HepG2 (cell line): Measurements from ENCODE around the gene BCL2L2. TPM values are rescaled to one million over a fixed set of nuclear protein-coding genes. Genes with fewer than 3 reads are reported as not detected.

Experiments used
- ATF3 ChIP-seq: sonication (generic); formaldehyde crosslinking; IDR thresholded peaks from 2 replicates; pipeline ENCODE4 v1.4.0; 2020; ENCODE audit warnings: missing genetic modification reagents
- CERS6 ChIP-seq: sonication (generic); formaldehyde crosslinking; IDR thresholded peaks from 2 replicates; pipeline ENCODE4 v1.5.0; 2020; ENCODE audit warnings: missing genetic modification reagents
- ELK4 ChIP-seq: sonication (generic); formaldehyde crosslinking; IDR thresholded peaks from 2 replicates; pipeline ENCODE4 v1.9.0; 2021; ENCODE audit warnings: missing genetic modification reagents, borderline replicate concordance
- GRHL1 ChIP-seq: sonication (generic); formaldehyde crosslinking; conservative IDR thresholded peaks from 2 replicates; pipeline ENCODE4 v1.8.0; 2022; ENCODE audit warnings: missing genetic modification reagents
- MTA1 ChIP-seq: sonication (generic); formaldehyde crosslinking; IDR thresholded peaks from 2 replicates; pipeline ENCODE4 v1.4.0; 2020; ENCODE audit warnings: missing genetic modification reagents, mild to moderate bottlenecking, borderline replicate concordance
- YEATS2 ChIP-seq: sonication (generic); formaldehyde crosslinking; IDR thresholded peaks from 2 replicates; pipeline ENCODE4 v1.4.0; 2020; ENCODE audit warnings: missing genetic modification reagents, borderline replicate concordance
- ZFP37 ChIP-seq: sonication (generic); formaldehyde crosslinking; IDR thresholded peaks from 2 replicates; pipeline ENCODE4 v1.4.0; 2020; ENCODE audit warnings: missing genetic modification reagents, borderline replicate concordance
- ZNF605 ChIP-seq: sonication (generic); formaldehyde crosslinking; IDR thresholded peaks from 2 replicates; pipeline ENCODE4 v1.8.0; 2022; ENCODE audit warnings: mild to moderate bottlenecking, missing genetic modification reagents
- ZNF703 ChIP-seq: sonication (generic); formaldehyde crosslinking; IDR thresholded peaks from 2 replicates; pipeline ENCODE4 v1.5.1; 2020; ENCODE audit warnings: missing genetic modification reagents, mild to moderate bottlenecking, moderate library complexity, borderline replicate concordance
- ZNF790 ChIP-seq: sonication (generic); formaldehyde crosslinking; IDR thresholded peaks from 2 replicates; pipeline ENCODE4 v1.8.0; 2022; ENCODE audit warnings: missing genetic modification reagents, mild to moderate bottlenecking, borderline replicate concordance
- polyA plus RNA-seq, 8 experiments: library from polyadenylated mRNA; depleted of rRNA in 3 of 8; stranded (reverse) in 7 of 8; unstranded in 1 of 8; fragments of >200 nt; fragmentation: Illumina TruSeq in 4 of 8; extraction: Trizol in 4 of 8; gene quantifications; 2 replicates each; pipeline versions ENCODE4 v1.2.1 to v1.2.3, GENCODE V29; 2011 to 2016; ENCODE audit warnings: low read depth in 4 of 8, missing spikeins in 1 of 8, mixed read lengths in 1 of 8; ENCODE audit not compliant: insufficient read depth in 1 of 8
- total RNA-seq, 5 experiments: library from RNA; depleted of rRNA; stranded (reverse); fragments of >200 nt; fragmentation: Illumina TruSeq; extraction: Trizol; gene quantifications; 2 replicates each; pipeline ENCODE4 v1.2.3, GENCODE V29; 2016; ENCODE audit warnings: low read depth in 1 of 5
- TF ChIP-seq, protein P1 (sequence below): sonication (generic); formaldehyde crosslinking; IDR thresholded peaks from 2 replicates; pipeline ENCODE4 v1.4.0; 2020; ENCODE audit warnings: missing genetic modification reagents, mild to moderate bottlenecking, borderline replicate concordance
- TF ChIP-seq, protein P2 (sequence below), 2 experiments: fragments of 450-650 bp in 1 of 2; sonication (generic) in 1 of 2; formaldehyde crosslinking in 1 of 2; IDR thresholded peaks; 2 replicates each; pipeline versions ENCODE4 v1.6.1 to v1.8.0; 2016 to 2022; ENCODE audit warnings: antibody characterized with exemption in 1 of 2, mild to moderate bottlenecking in 1 of 2, missing genetic modification reagents in 1 of 2

The BCL2L2 gene
- total and polyA plus RNA-seq, 2 of the 13 experiments (the other 11 are each of a cell fraction or from before 2014, with no cell fraction given): 28.1 to 49.8 TPM

DNA sequence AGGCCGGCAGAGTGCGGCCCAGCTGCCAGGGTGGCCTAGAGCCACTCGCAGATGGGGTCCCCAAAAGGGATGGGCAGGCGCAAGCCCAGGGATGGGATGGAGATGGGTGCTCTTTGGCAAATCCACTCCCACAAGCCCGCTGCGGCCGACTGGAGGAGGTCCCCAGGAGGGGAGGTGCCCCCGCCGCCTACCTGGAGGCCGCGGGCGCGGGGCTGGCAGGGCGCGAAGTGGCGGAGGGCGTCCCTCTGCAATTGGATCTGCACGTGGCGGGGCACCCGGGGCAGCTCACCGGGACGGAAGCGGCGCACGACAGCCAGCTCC, 4.7 kb upstream of the BCL2L2 start (continued):
- TF ChIP-seq, protein P1, sequence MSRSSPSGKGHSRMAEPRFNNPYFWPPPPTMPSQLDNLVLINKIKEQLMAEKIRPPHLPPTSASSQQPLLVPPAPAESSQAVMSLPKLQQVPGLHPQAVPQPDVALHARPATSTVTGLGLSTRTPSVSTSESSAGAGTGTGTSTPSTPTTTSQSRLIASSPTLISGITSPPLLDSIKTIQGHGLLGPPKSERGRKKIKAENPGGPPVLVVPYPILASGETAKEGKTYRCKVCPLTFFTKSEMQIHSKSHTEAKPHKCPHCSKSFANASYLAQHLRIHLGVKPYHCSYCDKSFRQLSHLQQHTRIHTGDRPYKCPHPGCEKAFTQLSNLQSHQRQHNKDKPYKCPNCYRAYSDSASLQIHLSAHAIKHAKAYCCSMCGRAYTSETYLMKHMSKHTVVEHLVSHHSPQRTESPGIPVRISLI (CRISPR knock-in tag): peak; percentile 63; the same call in 1 of the 2 replicates
- peak; percentile 93; the same call in 1 of the 2 replicates for TF ChIP-seq ELK4 (CRISPR knock-in tag)
- TF ChIP-seq ZNF605 (CRISPR knock-in tag): peak; percentile 81
- TF ChIP-seq ZNF790: peak; percentile 99; the same call in 1 of the 2 replicates
- peak; percentile 98 for TF ChIP-seq ZFP37 (CRISPR knock-in tag)
- no peak for TF ChIP-seq ZNF703 (CRISPR knock-in tag)
- TF ChIP-seq GRHL1: no peak
- TF ChIP-seq, protein P2, sequence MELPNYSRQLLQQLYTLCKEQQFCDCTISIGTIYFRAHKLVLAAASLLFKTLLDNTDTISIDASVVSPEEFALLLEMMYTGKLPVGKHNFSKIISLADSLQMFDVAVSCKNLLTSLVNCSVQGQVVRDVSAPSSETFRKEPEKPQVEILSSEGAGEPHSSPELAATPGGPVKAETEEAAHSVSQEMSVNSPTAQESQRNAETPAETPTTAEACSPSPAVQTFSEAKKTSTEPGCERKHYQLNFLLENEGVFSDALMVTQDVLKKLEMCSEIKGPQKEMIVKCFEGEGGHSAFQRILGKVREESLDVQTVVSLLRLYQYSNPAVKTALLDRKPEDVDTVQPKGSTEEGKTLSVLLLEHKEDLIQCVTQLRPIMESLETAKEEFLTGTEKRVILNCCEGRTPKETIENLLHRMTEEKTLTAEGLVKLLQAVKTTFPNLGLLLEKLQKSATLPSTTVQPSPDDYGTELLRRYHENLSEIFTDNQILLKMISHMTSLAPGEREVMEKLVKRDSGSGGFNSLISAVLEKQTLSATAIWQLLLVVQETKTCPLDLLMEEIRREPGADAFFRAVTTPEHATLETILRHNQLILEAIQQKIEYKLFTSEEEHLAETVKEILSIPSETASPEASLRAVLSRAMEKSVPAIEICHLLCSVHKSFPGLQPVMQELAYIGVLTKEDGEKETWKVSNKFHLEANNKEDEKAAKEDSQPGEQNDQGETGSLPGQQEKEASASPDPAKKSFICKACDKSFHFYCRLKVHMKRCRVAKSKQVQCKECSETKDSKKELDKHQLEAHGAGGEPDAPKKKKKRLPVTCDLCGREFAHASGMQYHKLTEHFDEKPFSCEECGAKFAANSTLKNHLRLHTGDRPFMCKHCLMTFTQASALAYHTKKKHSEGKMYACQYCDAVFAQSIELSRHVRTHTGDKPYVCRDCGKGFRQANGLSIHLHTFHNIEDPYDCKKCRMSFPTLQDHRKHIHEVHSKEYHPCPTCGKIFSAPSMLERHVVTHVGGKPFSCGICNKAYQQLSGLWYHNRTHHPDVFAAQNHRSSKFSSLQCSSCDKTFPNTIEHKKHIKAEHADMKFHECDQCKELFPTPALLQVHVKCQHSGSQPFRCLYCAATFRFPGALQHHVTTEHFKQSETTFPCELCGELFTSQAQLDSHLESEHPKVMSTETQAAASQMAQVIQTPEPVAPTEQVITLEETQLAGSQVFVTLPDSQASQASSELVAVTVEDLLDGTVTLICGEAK (IDR thresholded peaks at IDR 0.05): no peak
- TF ChIP-seq, protein P2 (CRISPR knock-in tag; IDR thresholded peaks at IDR 0.05): peak; percentile 85; the same call in 1 of the 2 replicates
- TF ChIP-seq YEATS2: peak; percentile 53; the same call in 1 of the 2 replicates
- 0 out of 2 replicates have a peak, but pooled peaks have one; percentile 76 for TF ChIP-seq CERS6
- peak; percentile 67; the same call in 1 of the 2 replicates for TF ChIP-seq ATF3 (CRISPR knock-in tag)
- TF ChIP-seq MTA1 (CRISPR knock-in tag): peak; percentile 83; the same call in 1 of the 2 replicates
